H1 (cell line): ENCODE measurements around the gene TRAPPC5. TPM values are rescaled to one million over a fixed set of nuclear protein-coding genes. Genes with fewer than 3 reads are reported as not detected.

Experiments used
- CTCF ChIA-PET: fragments of 300-600 bp; sonication (Branson Sonifier 250); formaldehyde crosslinking; loops from one replicate; lab custom pipeline; 2021; ENCODE audit not compliant: partially characterized antibody; lab: Charles Lee
- POLR2A ChIA-PET: fragments of 300-600 bp; sonication (Branson Sonifier 250); formaldehyde crosslinking; loops from one replicate; lab custom pipeline; 2021; ENCODE audit warnings: inconsistent platforms; ENCODE audit not compliant: partially characterized antibody; lab: Charles Lee
- DNase-seq, 2 experiments: peaks; one replicate each; pipeline versions ENCODE4 v3.0.0 to v3.0.0-alpha.2; 2010 to 2022; ENCODE audit warnings: low spot score in 2 of 2, low read depth in 1 of 2, mixed read lengths in 1 of 2
- FAIRE-seq: peaks from 2 replicates; lab custom pipeline; 2011; peaks lifted over from hg19 to GRCh38; lab: Jason Lieb, UNC
- H2AFZ ChIP-seq: 2 replicates; pipeline ENCODE4 v1.8.1; 2012; ENCODE audit warnings: low read length, inconsistent platforms
- H2AK5ac ChIP-seq: 2 replicates; pipeline ENCODE4 v1.6.1; 2013; ENCODE audit warnings: low read depth, low read length
- H2BK120ac ChIP-seq: replicated peaks from 2 replicates; pipeline ENCODE3; 2013; ENCODE audit warnings: low read depth, low read length, inconsistent platforms
- H2BK12ac ChIP-seq: 2 replicates; pipeline ENCODE4 v1.6.1; 2013; ENCODE audit warnings: low read depth, low read length
- H2BK15ac ChIP-seq: 2 replicates; pipeline ENCODE4 v1.6.1; 2013; ENCODE audit warnings: low read length
- H2BK20ac ChIP-seq: 2 replicates; pipeline ENCODE4 v1.6.1; 2013; ENCODE audit warnings: low read length
- H2BK5ac ChIP-seq: 2 replicates; pipeline ENCODE4 v1.6.1; 2013; ENCODE audit warnings: low read depth, low read length
- H3K14ac ChIP-seq: 2 replicates; pipeline ENCODE4 v1.6.1; 2013; ENCODE audit warnings: inconsistent platforms; ENCODE audit not compliant: insufficient read length
- H3K18ac ChIP-seq: 2 replicates; pipeline ENCODE4 v1.6.1; 2013; ENCODE audit warnings: low read length; ENCODE audit errors: extremely low read depth
- H3K23ac ChIP-seq: 2 replicates; pipeline ENCODE4 v1.6.1; 2013; ENCODE audit warnings: inconsistent platforms; ENCODE audit not compliant: insufficient read length
- H3K23me2 ChIP-seq: 2 replicates; pipeline ENCODE4 v1.6.1; 2013; ENCODE audit warnings: low read depth, low read length
- H3K27ac ChIP-seq: 2 replicates; pipeline ENCODE4 v1.6.1; 2011; ENCODE audit warnings: low read depth, low read length, inconsistent platforms
- H3K27me3 ChIP-seq, 4 experiments: replicated peaks in 1 of 4; 1 replicate in 1 of 4; 2 replicates in 3 of 4; pipeline versions ENCODE4 v1.6.1 to v1.8.1; 2011 to 2013; ENCODE audit warnings: low read length in 3 of 4, mild to moderate bottlenecking in 3 of 4, inconsistent platforms in 2 of 4, mixed read lengths in 2 of 4, moderate library complexity in 1 of 4; ENCODE audit not compliant: control insufficient read depth in 3 of 4, insufficient read depth in 3 of 4; ENCODE audit errors: extremely low read depth in 1 of 4
- H3K36me3 ChIP-seq, 4 experiments: 2 replicates each; pipeline versions ENCODE4 v1.6.1 to v1.8.1; 2011 to 2013; ENCODE audit warnings: mild to moderate bottlenecking in 4 of 4, low read length in 3 of 4, moderate library complexity in 2 of 4, control low read depth in 1 of 4, inconsistent platforms in 1 of 4; ENCODE audit not compliant: insufficient read depth in 4 of 4, control insufficient read depth in 2 of 4
- H3K4ac ChIP-seq: replicated peaks from 2 replicates; pipeline ENCODE3; 2013; ENCODE audit warnings: low read length, low read depth, mixed read lengths, inconsistent platforms; ENCODE audit not compliant: insufficient read length
- H3K4me1 ChIP-seq, 4 experiments: replicated peaks in 1 of 4; 1 replicate in 1 of 4; 2 replicates in 3 of 4; pipeline versions ENCODE4 v1.6.1 to v1.8.1; 2011 to 2013; ENCODE audit warnings: low read length in 3 of 4, inconsistent platforms in 2 of 4, mixed read lengths in 1 of 4; ENCODE audit not compliant: insufficient read depth in 4 of 4, control insufficient read depth in 3 of 4
- H3K4me2 ChIP-seq, 2 experiments: 2 replicates each; pipeline versions ENCODE4 v1.6.1 to v1.8.1; 2011 to 2013; ENCODE audit warnings: low read depth in 2 of 2, low read length in 2 of 2, control low read depth in 1 of 2, inconsistent platforms in 1 of 2, mild to moderate bottlenecking in 1 of 2; ENCODE audit not compliant: insufficient read depth in 1 of 2
- H3K4me3 ChIP-seq, 4 experiments: fragments of 200-600, 300-600 bp in 1 of 4; sonication (generic), shearing (Covaris generic), sonication (Bioruptor Twin) in 1 of 4; 2 replicates each; pipeline versions ENCODE4 v1.5.1 to v1.8.1; 2011 to 2016; ENCODE audit warnings: low read length in 4 of 4, low read depth in 3 of 4, control low read depth in 2 of 4, inconsistent platforms in 2 of 4, mild to moderate bottlenecking in 2 of 4, mixed read lengths in 1 of 4, moderate library complexity in 1 of 4; ENCODE audit not compliant: insufficient read depth in 2 of 4; ENCODE audit errors: extremely low read depth in 1 of 4
- H3K56ac ChIP-seq: replicated peaks from 2 replicates; pipeline ENCODE3; 2013; ENCODE audit warnings: low read depth, mild to moderate bottlenecking, mixed read lengths, low read length, inconsistent platforms; ENCODE audit not compliant: insufficient read length
- H3K79me1 ChIP-seq: 2 replicates; pipeline ENCODE4 v1.6.1; 2013; ENCODE audit warnings: low read depth, low read length, control low read depth
- H3K79me2 ChIP-seq, 2 experiments: 2 replicates each; pipeline versions ENCODE4 v1.6.1 to v1.8.1; 2012 to 2013; ENCODE audit warnings: low read length in 2 of 2, mild to moderate bottlenecking in 2 of 2, inconsistent platforms in 1 of 2; ENCODE audit not compliant: insufficient read depth in 2 of 2, control insufficient read depth in 1 of 2
- H3K9ac ChIP-seq, 4 experiments: replicated peaks in 1 of 4; 1 replicate in 1 of 4; 2 replicates in 3 of 4; pipeline versions ENCODE4 v1.6.1 to v1.8.1; 2011 to 2013; ENCODE audit warnings: low read depth in 3 of 4, low read length in 3 of 4, control low read depth in 2 of 4, mild to moderate bottlenecking in 2 of 4, moderate library complexity in 2 of 4, inconsistent platforms in 1 of 4; ENCODE audit errors: extremely low read depth in 1 of 4
- H3K9me3 ChIP-seq, 2 experiments: 2 replicates each; pipeline versions ENCODE4 v1.6.1 to v1.8.1; 2012 to 2013; ENCODE audit warnings: mild to moderate bottlenecking in 2 of 2, moderate library complexity in 2 of 2, control low read depth in 1 of 2, inconsistent platforms in 1 of 2, low read depth in 1 of 2, low read length in 1 of 2, mixed read lengths in 1 of 2; ENCODE audit not compliant: insufficient read depth in 2 of 2
- H4K20me1 ChIP-seq, 2 experiments: replicated peaks in 1 of 2; 2 replicates each; pipeline versions ENCODE3 to v1.8.1; 2011 to 2013; ENCODE audit warnings: inconsistent platforms in 2 of 2, low read length in 2 of 2, mild to moderate bottlenecking in 1 of 2; ENCODE audit not compliant: insufficient read depth in 2 of 2, control insufficient read depth in 1 of 2
- H4K5ac ChIP-seq: 2 replicates; pipeline ENCODE4 v1.6.1; 2013; ENCODE audit warnings: low read length, low read depth, mixed read lengths, inconsistent platforms; ENCODE audit not compliant: insufficient read length
- H4K8ac ChIP-seq: 2 replicates; pipeline ENCODE4 v1.8.0; 2013; ENCODE audit warnings: mild to moderate bottlenecking, moderate library complexity, low read length, inconsistent platforms; ENCODE audit not compliant: insufficient read depth; ENCODE audit errors: extremely low read depth
- H4K91ac ChIP-seq: replicated peaks from 2 replicates; pipeline ENCODE3; 2013; ENCODE audit warnings: low read length, mixed read lengths, inconsistent platforms; ENCODE audit not compliant: insufficient read length
- GABPA ChIP-seq: IDR thresholded peaks from 2 replicates; pipeline ENCODE4 v1.6.1; 2011; ENCODE audit warnings: mild to moderate bottlenecking, low read length, moderate library complexity, borderline replicate concordance; ENCODE audit not compliant: insufficient read depth
- PHF8 ChIP-seq: fragments of 200-600 bp; sonication (generic); conservative IDR thresholded peaks from 2 replicates; pipeline ENCODE4 v1.7.1; 2012; ENCODE audit warnings: low read depth, mild to moderate bottlenecking, inconsistent platforms, low read length, moderate library complexity
- SIN3A ChIP-seq, 2 experiments: IDR thresholded peaks in 1 of 2; conservative IDR thresholded peaks in 1 of 2; 2 replicates each; pipeline ENCODE4 v1.6.1; 2011 to 2012; ENCODE audit warnings: low read length in 2 of 2, improper control_type of control experiment in 1 of 2, low read depth in 1 of 2, mild to moderate bottlenecking in 1 of 2
- SIRT6 ChIP-seq: IDR thresholded peaks from one replicate; pipeline ENCODE4 v1.7.1; 2012; ENCODE audit warnings: low read length, inconsistent platforms
- WGBS, 2 experiments: shearing (Covaris generic) in 1 of 2; methylation state at CpG; one replicate each; pipeline versions ENCODE4 v1.1.6 to v1.1.7; 2013 to 2015; ENCODE audit warnings: low lambda C conversion rate in 2 of 2, mixed read lengths in 2 of 2, inconsistent platforms in 1 of 2, low coverage in 1 of 2, missing lambda C conversion rate in 1 of 2; ENCODE audit not compliant: insufficient replicate concordance in 2 of 2, insufficient coverage in 1 of 2, insufficient read length in 1 of 2; ENCODE audit errors: extremely low coverage in 1 of 2, missing lambda C conversion rate in 1 of 2; 5-methylcytosine and 5-hydroxymethylcytosine counted together
- polyA plus RNA-seq, 7 experiments: library from polyadenylated mRNA; depleted of rRNA in 3 of 7; stranded (reverse) in 5 of 7; unstranded in 2 of 7; fragments of >200 nt in 5 of 7; fragments of 200-250 nt in 2 of 7; gene quantifications; 1 replicate in 5 of 7; 2 replicates in 1 of 7; 4 replicates in 1 of 7; pipeline versions ENCODE4 v1.2.1 to v1.2.3, GENCODE V29; 2011 to 2013; ENCODE audit warnings: missing spikeins in 2 of 7, mixed read lengths in 2 of 7
- total RNA-seq: library from RNA; stranded (reverse); fragmentation: NEBNext Ultra II Directional; extraction: Animal tissue kit (Norgen Biotek cat#: 25700); gene quantifications from 2 replicates; pipeline ENCODE4 v1.2.1, GENCODE V29; 2021

The TRAPPC5 gene
- total and polyA plus RNA-seq, 2 of the 8 experiments (the other 6 are each of a cell fraction or from before 2014, with no cell fraction given) = 109 to 120 TPM

DNA sequence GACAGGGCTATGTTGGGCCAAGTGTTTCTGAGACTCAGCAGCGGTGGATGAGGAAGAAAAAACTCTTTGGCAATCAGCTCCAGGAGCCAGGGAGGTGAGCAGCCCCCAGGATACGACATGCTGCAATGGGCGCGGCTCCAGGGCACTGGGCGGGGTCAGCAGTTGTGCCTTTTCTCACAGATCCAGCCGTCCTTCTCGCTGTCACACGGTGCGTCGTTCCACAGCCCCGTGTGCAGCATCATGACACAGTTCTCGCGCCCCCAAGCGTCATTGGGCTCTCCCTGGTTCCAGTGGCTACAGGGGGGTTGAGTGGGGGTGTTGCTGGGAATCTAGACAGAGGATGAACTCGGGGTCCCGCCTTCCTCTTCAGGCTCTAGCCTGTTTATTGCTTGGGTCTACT, 48.6 kb downstream of the TRAPPC5 start:
- 47% methylated on average over 16 of the region's 16 CpGs; no CpG with 5 or more reads in 1 of the 2 experiments for WGBS, 2 experiments
- no peak overlapping the region for H2BK12ac ChIP-seq
- ChIA-PET CTCF (interaction anchor here (1.1 kb wide), 1 partner anchor 71 kb away, joined by 5 read pairs; no protein-coding TSS in a partner anchor), POLR2A (no interaction called here)
- H2BK5ac ChIP-seq = no peak overlapping the region
- DNase-seq (peak in 1 of 2 experiments; percentile 60), FAIRE-seq (no peak)
- no peaks in the 10 kb centered on the region for H3K79me1 ChIP-seq
- H2BK15ac ChIP-seq = peak overlapping the region; percentile 29; the same call in 1 of the 2 replicates
- peaks cover 0 to 15% (median 9%) of the 10 kb centered on the region in 4 experiments; a peak in 6 of 7 replicates for H3K4me1 ChIP-seq
- no peak overlapping the region for H3K14ac ChIP-seq
- no peak overlapping the region for H3K9ac ChIP-seq
- H4K8ac ChIP-seq = peak overlapping the region; percentile 11; the same call in 1 of the 2 replicates
- H2BK20ac ChIP-seq = no peak overlapping the region
- H3K4ac ChIP-seq = no peak overlapping the region
- H4K5ac ChIP-seq = no peak overlapping the region
- H2AFZ ChIP-seq = peak overlapping the region; percentile 49; the same call in 1 of the 2 replicates
- H3K4me3 ChIP-seq = peak overlapping the region in 2 of 4 experiments; percentile 26 to 63; a peak in 2 of 8 replicates
- H3K23ac ChIP-seq = no peak overlapping the region
- peaks cover 0 to 3% of the 10 kb centered on the region in 2 experiments for H4K20me1 ChIP-seq
- no peak overlapping the region for H3K56ac ChIP-seq
- no peak overlapping the region for H2AK5ac ChIP-seq
- H3K18ac ChIP-seq = no peak overlapping the region; the same call in 1 of the 2 replicates
- H3K36me3 ChIP-seq = no peaks in the 10 kb centered on the region
- no peaks in the 10 kb centered on the region for H3K79me2 ChIP-seq
- H3K27me3 ChIP-seq = peaks cover 27 to 45% (median 43%) of the 10 kb centered on the region in 4 experiments
- no peak for TF ChIP-seq SIN3A (conservative IDR thresholded peaks at IDR 0.05 in 1 of 2, IDR thresholded peaks at IDR 0.05 in 1 of 2; ENCODE audit: low read depth in 1 of 2, low read length in 2 of 2)
- TF ChIP-seq SIRT6 = no peak
- TF ChIP-seq GABPA = no peak
- no peak for TF ChIP-seq PHF8
- TF ChIP-seq, all 59 proteins: peak for 0
- Histone ChIP-seq H3K23me2 (peaks cover 10% of the 10 kb centered on the region; the same call in 1 of the 2 replicates), H4K91ac (no peak overlapping the region), H3K27ac (no peak overlapping the region), H3K4me2 (peak overlapping the region; percentile 96 to 98; a peak in 3 of 4 replicates), H2BK120ac (no peak overlapping the region), H3K9me3 (no peaks in the 10 kb centered on the region)
